ENCODE results near the gene MBNL1.

Gene MBNL1

DNA sequence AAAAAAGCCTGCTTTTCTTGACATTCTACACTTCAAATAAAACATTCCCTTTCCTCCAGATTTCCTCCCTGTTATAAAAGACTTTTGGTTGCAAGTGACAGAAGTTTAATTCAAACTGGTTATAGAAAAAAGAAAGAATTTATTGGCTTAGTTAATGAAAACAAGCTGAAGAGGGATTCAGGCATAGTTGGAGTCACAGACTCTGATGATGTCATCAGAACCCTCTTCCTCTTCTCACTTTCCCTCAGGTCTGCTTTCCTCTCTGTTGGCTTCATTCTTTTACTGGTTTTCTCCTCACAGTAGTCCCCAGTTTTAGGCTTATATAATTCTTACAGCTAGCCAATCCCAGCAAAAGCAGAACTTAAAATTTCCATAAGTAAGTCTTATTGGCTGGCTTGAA lies 32.0 kb upstream of the MBNL1 start:
- no peak overlapping the region for H3K4me3 ChIP-seq (ENCODE audit: low read length)
- H2AFZ ChIP-seq (ENCODE audit: low read length) = no peak overlapping the region
- peaks cover 18% of the 10 kb centered on the region for H3K27me3 ChIP-seq (replicated peaks; ENCODE audit: insufficient read depth, low read length)
- no peak for TF ChIP-seq EZH2phosphoT487 (IDR thresholded peaks at IDR 0.05; ENCODE audit: low read length)
- TF ChIP-seq, protein P1, sequence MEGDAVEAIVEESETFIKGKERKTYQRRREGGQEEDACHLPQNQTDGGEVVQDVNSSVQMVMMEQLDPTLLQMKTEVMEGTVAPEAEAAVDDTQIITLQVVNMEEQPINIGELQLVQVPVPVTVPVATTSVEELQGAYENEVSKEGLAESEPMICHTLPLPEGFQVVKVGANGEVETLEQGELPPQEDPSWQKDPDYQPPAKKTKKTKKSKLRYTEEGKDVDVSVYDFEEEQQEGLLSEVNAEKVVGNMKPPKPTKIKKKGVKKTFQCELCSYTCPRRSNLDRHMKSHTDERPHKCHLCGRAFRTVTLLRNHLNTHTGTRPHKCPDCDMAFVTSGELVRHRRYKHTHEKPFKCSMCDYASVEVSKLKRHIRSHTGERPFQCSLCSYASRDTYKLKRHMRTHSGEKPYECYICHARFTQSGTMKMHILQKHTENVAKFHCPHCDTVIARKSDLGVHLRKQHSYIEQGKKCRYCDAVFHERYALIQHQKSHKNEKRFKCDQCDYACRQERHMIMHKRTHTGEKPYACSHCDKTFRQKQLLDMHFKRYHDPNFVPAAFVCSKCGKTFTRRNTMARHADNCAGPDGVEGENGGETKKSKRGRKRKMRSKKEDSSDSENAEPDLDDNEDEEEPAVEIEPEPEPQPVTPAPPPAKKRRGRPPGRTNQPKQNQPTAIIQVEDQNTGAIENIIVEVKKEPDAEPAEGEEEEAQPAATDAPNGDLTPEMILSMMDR (IDR thresholded peaks at IDR 0.05; ENCODE audit: low read length) = no peak
- TF ChIP-seq EZH2 (optimal IDR thresholded peaks at IDR 0.05; ENCODE audit: low read depth, low read length) = no peak
- H4K20me1 ChIP-seq (ENCODE audit: insufficient read depth, low read length) = no peaks in the 10 kb centered on the region
- H3K36me3 ChIP-seq (replicated peaks; ENCODE audit: insufficient read depth, low read length) = no peaks in the 10 kb centered on the region
- H3K27ac ChIP-seq (ENCODE audit: low read length) = no peak overlapping the region
- peaks cover 12% of the 10 kb centered on the region for H3K4me1 ChIP-seq (ENCODE audit: low read length)
- no peaks in the 10 kb centered on the region for H3K9me2 ChIP-seq (replicated peaks; ENCODE audit: insufficient read depth, low read length)
- DNase-seq = no peak
- H3K9ac ChIP-seq (ENCODE audit: low read length) = no peak overlapping the region
- H3F3A ChIP-seq (ENCODE audit: insufficient read depth, low read length) = no peaks in the 10 kb centered on the region
- no peak overlapping the region for H3K4me2 ChIP-seq (ENCODE audit: low read depth, low read length)
- no peaks in the 10 kb centered on the region for H3K79me2 ChIP-seq (ENCODE audit: low read length)
- H3K9me3 ChIP-seq (replicated peaks; ENCODE audit: insufficient read depth, low read length) = no peaks in the 10 kb centered on the region

DNA sequence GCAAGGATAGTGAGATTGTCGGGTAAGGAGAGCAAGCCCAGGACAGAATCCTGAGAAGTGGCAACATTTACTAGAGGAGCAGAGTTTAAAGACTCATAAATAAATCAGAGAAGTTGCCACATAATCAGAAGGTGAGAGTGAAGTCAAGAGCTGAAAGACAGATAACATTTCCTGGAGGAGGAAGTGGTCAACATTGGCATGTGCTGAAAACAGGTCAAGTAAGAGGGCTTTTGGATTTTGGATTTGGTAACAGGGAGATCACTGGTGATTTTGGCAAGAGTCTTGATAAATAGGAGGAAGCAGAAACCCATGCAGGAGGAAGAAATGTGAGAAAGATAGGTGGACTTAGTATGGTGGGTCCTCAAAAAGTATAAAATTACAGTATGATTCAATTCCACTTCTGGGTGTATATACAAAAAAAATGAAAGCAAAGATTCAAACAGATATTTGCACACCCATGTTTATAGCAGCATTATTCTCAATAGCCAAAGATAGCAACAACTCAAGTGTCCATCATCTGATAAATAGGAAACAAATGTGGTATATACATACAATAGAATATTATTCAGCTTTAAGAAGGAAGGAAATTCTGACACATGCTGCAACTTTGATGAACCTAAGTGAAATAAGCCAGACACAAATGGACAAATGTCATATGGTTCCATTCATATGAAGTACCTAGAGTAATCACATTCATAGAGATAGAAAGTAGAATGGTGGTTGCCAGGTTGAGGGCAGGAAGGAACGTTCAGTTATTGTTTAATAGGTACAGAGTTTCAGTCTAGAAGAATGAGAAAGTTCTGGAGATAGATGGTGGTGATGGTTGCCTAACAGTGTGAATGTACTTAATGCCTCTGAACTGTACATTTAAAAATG lies 27.3 kb upstream of the MBNL1 start:
- DNase-seq = peak; percentile 61
- Histone ChIP-seq H3F3A (ENCODE audit: insufficient read depth, low read length) (peaks cover 17% of the 10 kb centered on the region), H2AFZ (ENCODE audit: low read length) (no peak overlapping the region), H3K9ac (ENCODE audit: low read length) (no peak overlapping the region), H3K9me3 (replicated peaks; ENCODE audit: insufficient read depth, low read length) (no peaks in the 10 kb centered on the region), H3K4me1 (ENCODE audit: low read length) (peaks cover 34% of the 10 kb centered on the region), H3K9me2 (replicated peaks; ENCODE audit: insufficient read depth, low read length) (no peaks in the 10 kb centered on the region), H3K36me3 (replicated peaks; ENCODE audit: insufficient read depth, low read length) (no peaks in the 10 kb centered on the region), H4K20me1 (ENCODE audit: insufficient read depth, low read length) (no peaks in the 10 kb centered on the region), H3K27me3 (replicated peaks; ENCODE audit: insufficient read depth, low read length) (peaks cover 18% of the 10 kb centered on the region), H3K27ac (ENCODE audit: low read length) (no peak overlapping the region), H3K4me3 (ENCODE audit: low read length) (no peak overlapping the region), H3K4me2 (ENCODE audit: low read depth, low read length) (no peak overlapping the region), H3K79me2 (ENCODE audit: low read length) (no peaks in the 10 kb centered on the region)
- TF ChIP-seq EZH2phosphoT487 (IDR thresholded peaks at IDR 0.05; ENCODE audit: low read length) (no peak), EZH2 (optimal IDR thresholded peaks at IDR 0.05; ENCODE audit: low read depth, low read length) (no peak)

DNA sequence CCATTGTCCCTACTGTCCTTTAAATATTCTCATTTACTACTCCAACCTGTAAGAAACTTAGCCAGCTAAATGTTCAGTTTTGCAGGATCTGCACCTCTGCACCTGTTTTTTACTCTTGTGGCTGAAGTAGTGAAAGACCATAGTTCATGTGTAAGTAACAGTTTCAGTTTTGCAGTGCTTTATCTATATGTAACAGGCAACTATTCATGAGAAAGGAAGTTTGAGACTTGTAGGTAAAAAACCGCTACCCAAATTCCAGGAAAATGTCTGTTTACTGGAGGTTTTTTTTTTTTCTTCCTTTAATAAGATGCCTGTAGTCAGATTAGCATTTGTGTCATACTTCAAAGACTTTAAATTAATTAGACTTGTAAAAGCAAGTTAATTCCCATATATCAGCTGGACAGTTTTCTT lies 25.4 kb upstream of the MBNL1 start:
- Histone ChIP-seq H3K9me3 (replicated peaks; ENCODE audit: insufficient read depth, low read length) (no peaks in the 10 kb centered on the region), H4K20me1 (ENCODE audit: insufficient read depth, low read length) (no peaks in the 10 kb centered on the region), H3K4me2 (ENCODE audit: low read depth, low read length) (peak overlapping the region; percentile 50; the same call in 1 of the 2 replicates), H3K27me3 (replicated peaks; ENCODE audit: insufficient read depth, low read length) (peaks cover 18% of the 10 kb centered on the region), H3F3A (ENCODE audit: insufficient read depth, low read length) (peaks cover 17% of the 10 kb centered on the region), H2AFZ (ENCODE audit: low read length) (no peak overlapping the region), H3K36me3 (replicated peaks; ENCODE audit: insufficient read depth, low read length) (no peaks in the 10 kb centered on the region), H3K9me2 (replicated peaks; ENCODE audit: insufficient read depth, low read length) (no peaks in the 10 kb centered on the region), H3K4me1 (ENCODE audit: low read length) (peaks cover 34% of the 10 kb centered on the region), H3K79me2 (ENCODE audit: low read length) (no peaks in the 10 kb centered on the region), H3K27ac (ENCODE audit: low read length) (peak overlapping the region; percentile 6; the same call in 1 of the 2 replicates), H3K9ac (ENCODE audit: low read length) (no peak overlapping the region), H3K4me3 (ENCODE audit: low read length) (no peak overlapping the region)
- DNase-seq = peak; percentile 85
- TF ChIP-seq, protein P1 (IDR thresholded peaks at IDR 0.05; ENCODE audit: low read length) = no peak
- TF ChIP-seq EZH2phosphoT487 (IDR thresholded peaks at IDR 0.05; ENCODE audit: low read length) (no peak), EZH2 (optimal IDR thresholded peaks at IDR 0.05; ENCODE audit: low read depth, low read length) (no peak)
